ENCODE measurements around the gene ELFN2. TPM values are rescaled to one million over a fixed set of nuclear protein-coding genes. Genes with fewer than 3 reads are reported as not detected.

Gene ELFN2
- total and polyA plus RNA-seq, 2 of the 13 experiments (the other 11 are each of a cell fraction or from before 2014, with no cell fraction given): 0.01 TPM; not detected in 1

GRCh38 chr22:37449331-37450001 is 22.2 kb upstream of the ELFN2 start (continued):
- no peak for TF ChIP-seq ZBTB40 (IDR thresholded peaks at IDR 0.05)
- no peak for TF ChIP-seq ZBTB40 (CRISPR knock-in tag; IDR thresholded peaks at IDR 0.05)

Measured in HepG2 (cell line).